Natural killer cell (primary cell): ENCODE data around the gene NFS1. TPM values are rescaled to one million over a fixed set of nuclear protein-coding genes. Genes with fewer than 3 reads are reported as not detected.

Source experiments
- ATAC-seq, 3 donors: fragments of 150-1000 bp in 2 of 3; fragments of 200-7000 bp in 1 of 3; cut with Tn5 transposase; 1 replicate in 1 of 3; 2 replicates in 2 of 3; pipeline ENCODE4 v1.10.0; 2021; ENCODE audit warnings: mild to moderate bottlenecking in 2 of 3, moderate library complexity in 2 of 3
- DNase-seq, 2 donors: peaks; one replicate each; pipeline versions ENCODE4 v3.0.0 to v3.0.0-alpha.2; 2013 to 2021; ENCODE audit warnings: mixed read lengths in 1 of 2
- H3K27ac ChIP-seq: one replicate; pipeline ENCODE4 v1.5.1; 2013; ENCODE audit warnings: mild to moderate bottlenecking, low read length
- H3K27me3 ChIP-seq: one replicate; pipeline ENCODE4 v1.6.1; 2013; ENCODE audit warnings: low read length; ENCODE audit not compliant: control insufficient read depth, insufficient read depth
- H3K36me3 ChIP-seq: one replicate; pipeline ENCODE4 v1.6.1; 2013; ENCODE audit warnings: low read length; ENCODE audit not compliant: control insufficient read depth, insufficient read depth
- H3K4me1 ChIP-seq: one replicate; pipeline ENCODE4 v1.6.1; 2013; ENCODE audit warnings: low read length; ENCODE audit not compliant: control insufficient read depth, insufficient read depth
- H3K4me3 ChIP-seq: one replicate; pipeline ENCODE4 v1.5.1; 2013; ENCODE audit warnings: low read length
- H3K9me3 ChIP-seq: one replicate; pipeline ENCODE4 v1.6.1; 2013; ENCODE audit warnings: low read length; ENCODE audit not compliant: control insufficient read depth, insufficient read depth
- H3K27ac Mint-ChIP-seq, 2 donors: one replicate each; pipeline ENCODE4 v1.8.0; 2022; ENCODE audit warnings: mild to moderate bottlenecking in 2 of 2, mixed read lengths in 2 of 2, moderate library complexity in 1 of 2
- H3K27me3 Mint-ChIP-seq, 2 donors: one replicate each; pipeline ENCODE4 v1.8.0; 2022; ENCODE audit warnings: low read depth in 2 of 2, mixed read lengths in 2 of 2
- H3K36me3 Mint-ChIP-seq: one replicate; pipeline ENCODE4 v1.8.0; 2022; ENCODE audit warnings: mixed read lengths
- H3K4me1 Mint-ChIP-seq, 2 donors: one replicate each; pipeline ENCODE4 v1.8.0; 2022; ENCODE audit warnings: mixed read lengths in 2 of 2
- H3K4me3 Mint-ChIP-seq: one replicate; pipeline ENCODE4 v1.8.0; 2022; ENCODE audit warnings: mild to moderate bottlenecking, moderate library complexity, mixed read lengths
- H3K9me3 Mint-ChIP-seq, 2 donors: one replicate each; pipeline ENCODE4 v1.8.0; 2022; ENCODE audit warnings: mixed read lengths in 2 of 2
- WGBS: methylation state at CpG from one replicate; pipeline ENCODE4 v1.1.7; 2013; ENCODE audit warnings: missing lambda C conversion rate; ENCODE audit not compliant: insufficient coverage; 5-methylcytosine and 5-hydroxymethylcytosine counted together
- intact Hi-C: fragments of 100-400 bp; cut with micrococcal nuclease; formaldehyde crosslinking; loops from one replicate; pipeline ENCODE4 v1.14.2; 2022
- total RNA-seq, 4 donors: library from RNA; stranded (reverse); fragments of 120-200 nt in 1 of 4; gene quantifications; one replicate each; pipeline versions ENCODE4 v1.2.3 to v1.2.4, GENCODE V29; 2013 to 2022
- TF ChIP-seq, protein P1 (sequence below): fragments of 200-600 bp; IDR thresholded peaks from one replicate; pipeline ENCODE4 v1.8.0; 2022; ENCODE audit warnings: antibody characterized with exemption

NFS1 gene
- total RNA-seq, 3 donors from 2014 or later (not counting 1 experiment from before 2014, with no cell fraction given): 11.3 to 20.8 (median 16.0) TPM

DNA sequence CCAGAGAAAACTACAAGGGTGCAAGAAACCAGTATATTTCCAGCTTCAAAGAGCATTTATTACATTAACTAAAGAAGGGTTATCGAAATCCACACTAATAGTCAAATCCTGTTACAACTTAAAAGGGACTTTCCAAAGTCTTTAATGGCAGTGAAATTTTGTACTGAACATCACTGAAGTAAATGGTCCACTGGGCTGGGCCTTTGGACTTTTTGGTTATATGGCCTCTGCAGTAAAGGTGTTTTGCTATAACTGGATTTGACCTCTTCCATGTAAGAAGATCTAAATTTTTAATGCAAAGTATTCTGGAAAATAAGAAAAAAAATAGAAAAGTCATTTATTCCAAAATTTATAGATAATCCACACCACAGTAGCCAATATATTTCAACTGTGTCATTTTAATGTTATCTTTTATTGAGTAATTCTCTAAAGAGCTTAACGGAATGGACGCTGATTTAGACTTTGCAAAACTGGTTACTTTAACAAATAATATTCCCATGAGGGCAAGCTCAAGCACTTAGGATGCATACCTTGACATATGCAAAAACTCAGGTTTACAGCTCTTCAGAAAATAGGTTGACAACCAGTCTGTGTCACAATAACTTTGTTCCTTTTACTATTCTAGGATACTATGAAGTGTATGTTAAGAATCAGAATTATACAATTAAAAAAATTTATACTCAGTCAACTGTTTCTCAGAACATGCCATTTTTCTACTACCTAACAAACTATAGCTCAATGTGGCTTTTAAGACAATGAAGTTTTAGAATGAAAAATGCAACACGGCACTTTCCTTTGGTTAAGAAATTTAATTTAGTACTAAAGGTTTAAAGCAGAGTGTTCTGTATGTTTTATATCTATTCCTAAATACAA is 35.9 kb upstream of the NFS1 start:
- TF ChIP-seq, protein P1, sequence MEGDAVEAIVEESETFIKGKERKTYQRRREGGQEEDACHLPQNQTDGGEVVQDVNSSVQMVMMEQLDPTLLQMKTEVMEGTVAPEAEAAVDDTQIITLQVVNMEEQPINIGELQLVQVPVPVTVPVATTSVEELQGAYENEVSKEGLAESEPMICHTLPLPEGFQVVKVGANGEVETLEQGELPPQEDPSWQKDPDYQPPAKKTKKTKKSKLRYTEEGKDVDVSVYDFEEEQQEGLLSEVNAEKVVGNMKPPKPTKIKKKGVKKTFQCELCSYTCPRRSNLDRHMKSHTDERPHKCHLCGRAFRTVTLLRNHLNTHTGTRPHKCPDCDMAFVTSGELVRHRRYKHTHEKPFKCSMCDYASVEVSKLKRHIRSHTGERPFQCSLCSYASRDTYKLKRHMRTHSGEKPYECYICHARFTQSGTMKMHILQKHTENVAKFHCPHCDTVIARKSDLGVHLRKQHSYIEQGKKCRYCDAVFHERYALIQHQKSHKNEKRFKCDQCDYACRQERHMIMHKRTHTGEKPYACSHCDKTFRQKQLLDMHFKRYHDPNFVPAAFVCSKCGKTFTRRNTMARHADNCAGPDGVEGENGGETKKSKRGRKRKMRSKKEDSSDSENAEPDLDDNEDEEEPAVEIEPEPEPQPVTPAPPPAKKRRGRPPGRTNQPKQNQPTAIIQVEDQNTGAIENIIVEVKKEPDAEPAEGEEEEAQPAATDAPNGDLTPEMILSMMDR: no peak
- no peak for ATAC-seq
- Mint-ChIP-seq H3K4me1 (peaks cover 65 to 67% of the 10 kb centered on the region in 2 donors), H3K4me3 (peak overlapping the region; percentile 59), H3K36me3 (peaks cover 47% of the 10 kb centered on the region), H3K9me3 (no peaks in the 10 kb centered on the region), H3K27me3 (no peaks in the 10 kb centered on the region), H3K27ac (peak overlapping the region; percentile 71 to 79)
- no peak overlapping the region for H3K4me3 ChIP-seq
- no peak for DNase-seq
- H3K27ac ChIP-seq: peak overlapping the region; percentile 30
- H3K36me3 ChIP-seq: peaks cover 93% of the 10 kb centered on the region
- no peaks in the 10 kb centered on the region for H3K9me3 ChIP-seq
- 78% methylated on average over 2 of the region's 4 CpGs for WGBS
- intact Hi-C loops: no loop called here
- H3K27me3 ChIP-seq: no peaks in the 10 kb centered on the region
- H3K4me1 ChIP-seq: peaks cover 43% of the 10 kb centered on the region

- H3K4me3 ChIP-seq: no peak overlapping the region
- TF ChIP-seq, protein P1: no peak
- ATAC-seq (no peak), DNase-seq (no peak)
- intact Hi-C loops: no loop called here
- Mint-ChIP-seq H3K4me1 (peaks cover 65 to 67% of the 10 kb centered on the region in 2 donors), H3K27me3 (no peaks in the 10 kb centered on the region), H3K27ac (peak overlapping the region; percentile 71 to 79), H3K4me3 (peak overlapping the region; percentile 43), H3K9me3 (no peaks in the 10 kb centered on the region), H3K36me3 (peaks cover 47% of the 10 kb centered on the region)
- H3K36me3 ChIP-seq: peaks cover 93% of the 10 kb centered on the region
- peaks cover 41% of the 10 kb centered on the region for H3K4me1 ChIP-seq
- no peaks in the 10 kb centered on the region for H3K9me3 ChIP-seq
- peak overlapping the region; percentile 30 for H3K27ac ChIP-seq
- H3K27me3 ChIP-seq: no peaks in the 10 kb centered on the region
Observed at GRCh38 chr20:35734374-35734773, 35.2 kb upstream of the NFS1 start.

GRCh38 chr20:35732644-35732982 is 33.5 kb upstream of the NFS1 start:
- Histone ChIP-seq H3K36me3 (peaks cover 93% of the 10 kb centered on the region), H3K4me3 (no peak overlapping the region), H3K27me3 (no peaks in the 10 kb centered on the region), H3K9me3 (no peaks in the 10 kb centered on the region), H3K4me1 (peaks cover 32% of the 10 kb centered on the region), H3K27ac (no peak overlapping the region)
- intact Hi-C loops: no loop called here
- ATAC-seq (no peak), DNase-seq (no peak)
- WGBS: 38% methylated on average over 1 of the region's 1 CpG
- peak overlapping the region; percentile 71 to 79 for H3K27ac Mint-ChIP-seq
- H3K36me3 Mint-ChIP-seq: peaks cover 37% of the 10 kb centered on the region
- H3K4me3 Mint-ChIP-seq: peak overlapping the region; percentile 56
- H3K4me1 Mint-ChIP-seq: peaks cover 52 to 58% of the 10 kb centered on the region in 2 donors
- H3K9me3 Mint-ChIP-seq: no peaks in the 10 kb centered on the region
- TF ChIP-seq, protein P1: no peak
- H3K27me3 Mint-ChIP-seq: no peaks in the 10 kb centered on the region
